Retinal pigment epithelial cell (primary cell): ENCODE results near the gene TPGS1.

Source experiments
- DNase-seq: peaks from one replicate; pipeline ENCODE4 v3.0.0-alpha.2; 2010; ENCODE audit warnings: low read depth
- H3K4me3 ChIP-seq: 2 replicates; pipeline ENCODE4 v1.5.1; 2011; ENCODE audit warnings: mild to moderate bottlenecking, low read length, control low read depth, moderate library complexity
- TF ChIP-seq, protein P1 (sequence below): conservative IDR thresholded peaks from 2 replicates; pipeline ENCODE4 v1.5.1; 2011; ENCODE audit warnings: low read depth, low read length, control low read depth, inconsistent platforms

TPGS1 gene

DNA sequence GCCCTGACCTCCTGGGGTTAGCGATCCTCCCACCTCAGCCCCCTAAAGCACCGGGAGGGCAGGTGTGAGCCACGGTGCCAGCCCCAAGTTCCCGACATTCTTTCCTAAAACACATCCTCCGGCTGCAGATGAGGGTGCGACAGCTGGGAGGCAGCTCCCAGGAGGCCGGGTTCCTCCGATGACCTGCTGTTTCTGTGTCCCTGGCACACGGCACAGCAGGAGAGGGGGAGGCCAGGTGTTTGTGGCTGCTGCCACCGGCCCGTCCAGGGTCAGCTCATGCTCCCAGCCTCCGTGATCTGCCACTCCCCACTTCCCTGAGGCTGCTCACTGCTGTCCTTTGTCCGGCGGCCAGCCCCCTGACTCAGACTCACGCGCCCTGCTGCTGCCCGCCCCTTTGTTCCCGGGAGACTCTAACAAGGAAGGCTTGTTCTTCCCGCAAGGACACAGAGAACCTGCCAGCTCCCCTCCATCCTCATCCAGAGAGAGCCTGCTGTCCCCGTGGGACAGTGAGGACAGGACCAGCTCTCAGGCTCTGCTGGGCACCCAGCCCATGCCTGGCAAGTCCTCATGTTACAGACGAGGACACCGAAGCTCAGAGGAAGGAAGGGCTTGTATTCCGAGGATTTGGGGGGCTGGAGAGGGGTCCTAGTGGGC is 21.6 kb upstream of the TPGS1 start:
- DNase-seq, result peak; percentile 78
- TF ChIP-seq, protein P1, sequence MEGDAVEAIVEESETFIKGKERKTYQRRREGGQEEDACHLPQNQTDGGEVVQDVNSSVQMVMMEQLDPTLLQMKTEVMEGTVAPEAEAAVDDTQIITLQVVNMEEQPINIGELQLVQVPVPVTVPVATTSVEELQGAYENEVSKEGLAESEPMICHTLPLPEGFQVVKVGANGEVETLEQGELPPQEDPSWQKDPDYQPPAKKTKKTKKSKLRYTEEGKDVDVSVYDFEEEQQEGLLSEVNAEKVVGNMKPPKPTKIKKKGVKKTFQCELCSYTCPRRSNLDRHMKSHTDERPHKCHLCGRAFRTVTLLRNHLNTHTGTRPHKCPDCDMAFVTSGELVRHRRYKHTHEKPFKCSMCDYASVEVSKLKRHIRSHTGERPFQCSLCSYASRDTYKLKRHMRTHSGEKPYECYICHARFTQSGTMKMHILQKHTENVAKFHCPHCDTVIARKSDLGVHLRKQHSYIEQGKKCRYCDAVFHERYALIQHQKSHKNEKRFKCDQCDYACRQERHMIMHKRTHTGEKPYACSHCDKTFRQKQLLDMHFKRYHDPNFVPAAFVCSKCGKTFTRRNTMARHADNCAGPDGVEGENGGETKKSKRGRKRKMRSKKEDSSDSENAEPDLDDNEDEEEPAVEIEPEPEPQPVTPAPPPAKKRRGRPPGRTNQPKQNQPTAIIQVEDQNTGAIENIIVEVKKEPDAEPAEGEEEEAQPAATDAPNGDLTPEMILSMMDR, result no peak
- H3K4me3 ChIP-seq, result peak overlapping the region; percentile 9

DNA sequence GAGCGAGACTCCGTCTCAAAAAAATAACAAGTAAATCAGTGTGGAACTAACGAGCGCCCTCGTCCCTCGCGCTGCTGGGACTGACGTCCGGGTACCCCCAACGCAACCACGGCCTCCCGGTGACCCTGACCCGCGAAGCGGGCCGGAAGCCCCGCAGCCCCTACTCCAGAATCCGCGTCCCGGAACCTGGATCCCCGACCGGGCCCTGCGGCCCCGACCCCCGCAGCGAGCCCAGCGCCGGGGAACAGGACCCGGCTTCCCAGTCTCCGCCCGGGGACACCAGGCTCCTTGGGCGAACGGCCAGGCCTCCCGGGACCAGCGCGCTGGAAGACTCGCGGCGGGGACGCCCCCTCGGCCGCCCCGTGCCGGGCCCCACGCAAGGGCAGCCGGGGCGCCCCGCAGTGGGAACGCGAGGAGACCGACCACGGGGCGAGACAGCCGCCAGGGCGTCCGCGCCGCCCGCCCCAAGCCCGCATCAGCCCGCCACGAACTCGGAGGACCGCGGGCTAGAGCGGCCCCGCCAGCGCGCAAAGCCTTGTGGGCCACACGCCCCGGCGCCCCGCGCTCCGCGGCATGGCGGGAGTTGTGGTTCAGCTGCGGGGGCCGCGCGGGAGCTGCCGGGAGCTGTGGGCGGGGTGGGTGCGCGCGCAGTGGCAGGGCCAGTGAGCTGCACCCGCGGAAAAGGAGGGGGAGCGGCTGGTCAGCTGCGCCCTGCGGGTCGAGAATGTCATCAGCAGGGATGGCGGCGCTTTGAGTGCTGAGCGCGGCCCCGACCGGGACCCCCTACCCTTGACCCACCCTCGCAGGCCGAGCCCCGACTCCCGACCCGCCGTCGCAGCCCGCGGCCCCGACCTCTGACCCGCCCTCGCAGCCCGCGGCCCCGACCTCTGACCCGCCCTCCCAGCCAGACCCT is 18.5 kb upstream of the TPGS1 start:
- TF ChIP-seq, protein P1, result no peak
- H3K4me3 ChIP-seq, result peak overlapping the region; percentile 71
- peak; percentile 76 for DNase-seq

DNA sequence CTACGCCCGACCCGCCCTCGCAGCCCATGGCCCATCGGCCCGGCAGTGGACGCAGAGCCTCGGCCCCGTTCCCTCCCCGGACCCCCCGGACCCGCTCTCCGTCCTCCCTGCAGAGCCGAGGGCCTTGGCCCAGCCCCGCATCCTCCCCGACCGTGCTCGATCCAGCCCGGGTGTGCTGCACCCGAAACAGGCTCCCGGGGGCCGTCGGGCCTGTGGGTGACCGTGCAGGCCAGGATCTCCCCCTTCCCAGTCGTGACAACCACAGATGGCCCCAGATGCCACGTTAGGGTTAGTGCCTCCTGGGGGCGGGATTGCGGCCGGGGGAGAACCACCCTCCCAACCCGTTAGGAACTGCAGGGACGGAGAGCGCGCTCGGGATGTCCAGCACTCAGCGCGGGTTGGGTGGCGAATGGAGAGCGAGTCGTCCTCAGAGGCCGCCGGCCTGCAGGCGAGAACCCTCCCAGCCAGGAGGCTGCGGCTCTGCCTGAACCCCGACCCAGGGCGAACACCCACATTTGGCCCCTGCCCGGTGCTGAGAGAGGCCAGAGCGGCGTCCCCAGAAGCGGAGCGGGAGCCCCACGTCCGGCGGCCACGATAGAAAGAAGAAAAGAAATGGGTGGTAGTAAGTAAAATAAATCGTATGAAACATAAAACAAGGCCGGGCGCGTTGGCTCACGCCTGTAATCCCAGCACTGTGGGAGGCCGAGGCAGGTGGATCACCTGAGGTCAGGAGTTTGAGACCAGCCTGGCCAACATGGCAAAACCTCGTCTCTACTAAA is 17.7 kb upstream of the TPGS1 start:
- no peak for DNase-seq
- peak overlapping the region; percentile 71 for H3K4me3 ChIP-seq
- TF ChIP-seq, protein P1, result peak; percentile 10

DNA sequence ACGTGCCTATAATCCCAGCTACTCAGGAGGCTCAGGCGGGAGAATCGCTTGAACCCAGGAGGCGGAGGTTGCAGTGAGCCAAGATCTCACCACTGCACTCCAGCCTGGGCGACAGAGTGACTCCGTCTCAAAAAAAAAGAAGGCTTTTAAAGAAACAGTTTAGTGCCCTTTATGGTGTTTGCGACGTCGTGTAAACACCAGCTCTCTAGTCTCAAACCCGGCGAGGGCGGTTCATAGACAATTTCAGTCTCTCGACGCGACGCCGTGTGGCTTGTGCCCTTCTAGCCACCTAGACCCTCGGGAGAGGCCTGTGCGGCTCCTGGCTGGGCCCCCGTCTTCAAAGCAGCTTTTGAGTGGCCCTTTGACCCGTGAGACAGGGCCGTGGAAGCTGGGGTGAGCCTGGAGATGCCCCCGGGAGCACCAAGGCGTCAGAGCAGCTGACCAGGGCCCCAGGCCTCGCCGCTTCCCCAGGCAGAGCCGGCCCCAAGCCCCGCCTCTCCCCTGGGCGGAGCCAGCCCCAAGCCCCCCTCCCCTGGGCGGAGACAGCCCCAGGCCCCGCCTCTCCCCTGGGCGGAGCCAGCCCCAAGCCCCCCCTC is 16.1 kb upstream of the TPGS1 start:
- H3K4me3 ChIP-seq, result no peak overlapping the region
- DNase-seq, result no peak
- TF ChIP-seq, protein P1, result no peak

DNA sequence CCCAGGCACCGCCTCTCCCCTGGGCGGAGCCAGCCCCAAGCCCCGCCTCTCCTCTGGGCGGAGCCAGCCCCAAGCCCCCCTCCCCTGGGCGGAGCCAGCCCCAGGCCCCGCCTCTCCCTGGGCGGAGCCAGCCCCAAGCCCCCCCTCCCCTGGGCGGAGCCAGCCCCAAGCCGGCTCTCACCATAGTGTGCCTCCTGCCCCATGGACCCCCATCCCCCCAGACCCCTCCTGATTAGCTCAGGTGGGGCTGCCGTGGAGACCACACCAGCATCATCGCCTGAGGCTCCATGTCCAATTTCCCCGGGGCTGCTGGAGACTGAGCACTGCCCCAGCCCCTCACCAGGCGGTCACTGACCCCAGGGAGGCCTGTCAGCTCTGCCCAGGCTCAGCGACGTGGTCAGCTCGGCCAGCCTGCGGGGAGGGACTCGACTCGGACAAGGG is 15.2 kb upstream of the TPGS1 start:
- no peak for DNase-seq
- TF ChIP-seq, protein P1, result no peak
- H3K4me3 ChIP-seq, result no peak overlapping the region

DNA sequence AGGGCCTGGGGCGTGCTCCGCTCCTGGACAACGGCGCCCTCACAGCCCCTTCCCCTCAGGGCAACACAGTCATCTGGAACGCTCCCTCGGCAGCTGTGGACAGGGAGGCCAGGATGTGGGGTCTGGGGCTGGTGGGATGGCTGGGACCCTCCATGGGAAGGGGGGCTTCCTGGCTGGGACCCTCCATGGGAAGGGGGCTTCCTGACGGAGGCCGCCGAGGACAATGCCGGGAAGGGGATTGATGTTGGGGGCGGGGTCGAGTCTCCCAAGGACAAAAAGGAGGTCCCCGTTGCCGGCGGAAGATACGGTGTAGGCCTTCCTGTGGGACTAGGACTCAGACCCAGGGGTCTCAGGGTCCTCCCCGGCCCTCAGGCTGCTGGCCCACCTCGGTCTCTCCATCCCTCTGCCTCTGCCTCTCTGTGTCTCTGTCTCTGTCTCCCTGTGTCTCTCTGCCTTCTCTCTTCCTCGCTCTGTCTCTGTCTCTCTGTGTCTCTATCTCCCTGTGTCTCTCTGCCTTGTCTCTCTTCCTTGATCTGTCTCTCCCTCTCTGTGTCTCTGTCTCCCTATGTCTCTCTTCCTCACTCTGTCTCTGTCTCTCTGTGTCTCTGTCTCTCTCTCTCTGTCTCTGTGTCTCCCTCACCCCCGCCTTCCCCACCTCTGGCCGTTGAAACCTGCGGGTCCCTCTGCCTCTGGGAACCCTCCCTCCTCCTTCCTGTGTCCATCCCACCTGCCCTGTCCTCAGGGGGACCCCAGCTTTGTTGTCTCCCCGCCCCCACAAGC is 13.7 kb upstream of the TPGS1 start:
- H3K4me3 ChIP-seq, result no peak overlapping the region
- TF ChIP-seq, protein P1, result no peak
- DNase-seq, result no peak
